Caco-2 (cell line): Measurements from ENCODE around the gene FLCN. TPM values are rescaled to one million over a fixed set of nuclear protein-coding genes. Genes with fewer than 3 reads are reported as not detected.

Source experiments
- BruUV-seq: library from RNA; stranded (reverse); fragments of 400-500 nt; replicated peaks from 2 replicates; lab custom pipeline; 2021; lab: Mats Ljungman, UMichigan
- CTCF ChIA-PET: fragments of 300-600 bp; sonication (Branson Sonifier 250); formaldehyde crosslinking; loops from one replicate; lab custom pipeline; 2022; ENCODE audit warnings: antibody characterized with exemption; lab: Charles Lee
- POLR2A ChIA-PET: fragments of 300-600 bp; sonication (Branson Sonifier 250); formaldehyde crosslinking; loops from one replicate; lab custom pipeline; 2022; ENCODE audit warnings: antibody characterized with exemption; lab: Charles Lee
- DNase-seq, 2 experiments: peaks; one replicate each; pipeline versions ENCODE4 v3.0.0 to v3.0.0-alpha.2; 2020 to 2022
- H3K27me3 ChIP-seq: replicated peaks from 2 replicates; pipeline ENCODE4 v1.6.0; 2011; ENCODE audit warnings: low read length; ENCODE audit not compliant: control insufficient read depth, insufficient read depth
- H3K36me3 ChIP-seq: 2 replicates; pipeline ENCODE4 v1.5.1; 2011; ENCODE audit warnings: low read length; ENCODE audit not compliant: control insufficient read depth, insufficient read depth
- H3K4me1 ChIP-seq: fragments of 250-450 bp; sonication (Bioruptor Pico); 2 replicates; pipeline ENCODE4 v1.5.1; 2020; ENCODE audit warnings: mild to moderate bottlenecking
- H3K4me3 ChIP-seq: 2 replicates; pipeline ENCODE4 v1.5.1; 2011; ENCODE audit warnings: low read depth, mild to moderate bottlenecking, control low read depth, low read length
- H3K9me3 ChIP-seq: fragments of 250-450 bp; sonication (Bioruptor Pico); 2 replicates; pipeline ENCODE4 v1.5.1; 2020; ENCODE audit warnings: mild to moderate bottlenecking, moderate library complexity
- H3K27ac Mint-ChIP-seq: one replicate; pipeline ENCODE4 v1.8.0; 2022; ENCODE audit warnings: mixed read lengths; ENCODE audit not compliant: unreplicated experiment
- H3K27me3 Mint-ChIP-seq: one replicate; pipeline ENCODE4 v1.8.0; 2022; ENCODE audit warnings: mixed read lengths; ENCODE audit not compliant: insufficient read depth, unreplicated experiment
- H3K36me3 Mint-ChIP-seq: one replicate; pipeline ENCODE4 v1.8.0; 2022; ENCODE audit warnings: mild to moderate bottlenecking, mixed read lengths; ENCODE audit not compliant: insufficient read depth, unreplicated experiment
- H3K4me1 Mint-ChIP-seq: one replicate; pipeline ENCODE4 v1.8.0; 2022; ENCODE audit warnings: low read depth, mixed read lengths; ENCODE audit not compliant: unreplicated experiment
- H3K4me3 Mint-ChIP-seq: one replicate; pipeline ENCODE4 v1.8.0; 2022; ENCODE audit warnings: mild to moderate bottlenecking, moderate library complexity, mixed read lengths; ENCODE audit not compliant: unreplicated experiment
- H3K9me3 Mint-ChIP-seq: one replicate; pipeline ENCODE4 v1.8.0; 2022; ENCODE audit warnings: mixed read lengths; ENCODE audit not compliant: unreplicated experiment
- intact Hi-C: fragments of 100-400 bp; cut with micrococcal nuclease; formaldehyde crosslinking; loops from one replicate; pipeline ENCODE4 v1.10.0; 2022; ENCODE audit not compliant: unreplicated experiment
- total RNA-seq: library from RNA; stranded (reverse); gene quantifications from 2 replicates; pipeline ENCODE4 v1.2.3, GENCODE V29; 2022
- TF ChIP-seq, protein P1 (sequence below), 2 experiments: fragments of 200-600 bp in 1 of 2; IDR thresholded peaks; 1 replicate in 1 of 2; 2 replicates in 1 of 2; pipeline versions ENCODE4 v1.5.1 to v1.8.0; 2011 to 2022; ENCODE audit warnings: antibody characterized with exemption in 1 of 2, control low read depth in 1 of 2, inconsistent platforms in 1 of 2, low read depth in 1 of 2, low read length in 1 of 2, mild to moderate bottlenecking in 1 of 2, moderate library complexity in 1 of 2; ENCODE audit not compliant: insufficient read depth in 1 of 2, severe bottlenecking in 1 of 2, unreplicated experiment in 1 of 2

Gene FLCN
- total RNA-seq, 1 experiment from 2014 or later = 69.0 TPM

- Mint-ChIP-seq H3K36me3 (peaks cover 99% of the 10 kb centered on the region), H3K27ac (no peak overlapping the region), H3K4me1 (no peaks in the 10 kb centered on the region), H3K4me3 (no peak overlapping the region), H3K9me3 (no peaks in the 10 kb centered on the region), H3K27me3 (no peaks in the 10 kb centered on the region)
- H3K9me3 ChIP-seq = no peaks in the 10 kb centered on the region
- intact Hi-C loops = no loop called here
- no peak for DNase-seq
- ChIA-PET CTCF (no interaction called here), POLR2A (no interaction called here)
- no peaks in the 10 kb centered on the region; the same call in none of the 2 replicates for H3K36me3 ChIP-seq
- no peaks in the 10 kb centered on the region for H3K27me3 ChIP-seq
- BruUV-seq = no TSS peak
- H3K4me3 ChIP-seq = no peak overlapping the region
- TF ChIP-seq, protein P1, sequence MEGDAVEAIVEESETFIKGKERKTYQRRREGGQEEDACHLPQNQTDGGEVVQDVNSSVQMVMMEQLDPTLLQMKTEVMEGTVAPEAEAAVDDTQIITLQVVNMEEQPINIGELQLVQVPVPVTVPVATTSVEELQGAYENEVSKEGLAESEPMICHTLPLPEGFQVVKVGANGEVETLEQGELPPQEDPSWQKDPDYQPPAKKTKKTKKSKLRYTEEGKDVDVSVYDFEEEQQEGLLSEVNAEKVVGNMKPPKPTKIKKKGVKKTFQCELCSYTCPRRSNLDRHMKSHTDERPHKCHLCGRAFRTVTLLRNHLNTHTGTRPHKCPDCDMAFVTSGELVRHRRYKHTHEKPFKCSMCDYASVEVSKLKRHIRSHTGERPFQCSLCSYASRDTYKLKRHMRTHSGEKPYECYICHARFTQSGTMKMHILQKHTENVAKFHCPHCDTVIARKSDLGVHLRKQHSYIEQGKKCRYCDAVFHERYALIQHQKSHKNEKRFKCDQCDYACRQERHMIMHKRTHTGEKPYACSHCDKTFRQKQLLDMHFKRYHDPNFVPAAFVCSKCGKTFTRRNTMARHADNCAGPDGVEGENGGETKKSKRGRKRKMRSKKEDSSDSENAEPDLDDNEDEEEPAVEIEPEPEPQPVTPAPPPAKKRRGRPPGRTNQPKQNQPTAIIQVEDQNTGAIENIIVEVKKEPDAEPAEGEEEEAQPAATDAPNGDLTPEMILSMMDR (IDR thresholded peaks at IDR 0.05; ENCODE audit: insufficient read depth in 1 of 2, low read depth in 1 of 2, low read length in 1 of 2, severe bottlenecking in 1 of 2, unreplicated experiment in 1 of 2) = no peak
- H3K4me1 ChIP-seq = no peaks in the 10 kb centered on the region
Measured at GRCh38 chr17:17173921-17174320, 63.0 kb downstream of the FLCN start.

DNA sequence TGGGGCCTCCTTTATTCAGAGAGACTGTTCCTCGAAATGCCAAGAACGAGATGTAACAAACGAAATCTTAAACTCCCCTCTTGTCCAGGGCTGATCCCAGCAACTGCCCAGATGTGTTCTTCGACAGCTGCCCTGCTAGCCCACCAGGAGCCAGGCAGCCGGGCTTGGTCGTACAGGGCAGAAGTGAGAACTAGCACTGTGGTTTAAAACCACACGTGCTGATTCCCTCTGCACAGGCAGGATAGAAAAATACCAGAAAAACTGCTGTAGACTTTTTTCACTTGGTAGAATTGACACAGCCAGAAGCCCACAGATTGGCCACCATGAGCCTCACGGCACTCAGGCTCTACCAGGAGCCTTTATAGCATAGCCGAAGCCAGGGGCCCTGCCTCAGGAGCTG lies 64.0 kb downstream of the FLCN start:
- TF ChIP-seq, protein P1 (IDR thresholded peaks at IDR 0.05; ENCODE audit: insufficient read depth in 1 of 2, low read depth in 1 of 2, low read length in 1 of 2, severe bottlenecking in 1 of 2, unreplicated experiment in 1 of 2) = no peak
- BruUV-seq = no TSS peak
- Mint-ChIP-seq H3K36me3 (peaks cover 99% of the 10 kb centered on the region), H3K27me3 (no peaks in the 10 kb centered on the region), H3K9me3 (no peaks in the 10 kb centered on the region), H3K27ac (no peak overlapping the region), H3K4me3 (no peak overlapping the region), H3K4me1 (no peaks in the 10 kb centered on the region)
- intact Hi-C loops = no loop called here
- ChIA-PET CTCF (no interaction called here), POLR2A (interaction anchor here (0.6 kb wide), 2 partner anchors 11 to 55 kb away, joined by 3 to 8 read pairs; no protein-coding TSS in a partner anchor)
- Histone ChIP-seq H3K4me1 (no peaks in the 10 kb centered on the region), H3K9me3 (no peaks in the 10 kb centered on the region), H3K36me3 (no peaks in the 10 kb centered on the region; the same call in none of the 2 replicates), H3K27me3 (no peaks in the 10 kb centered on the region), H3K4me3 (no peak overlapping the region)
- no peak for DNase-seq

DNA sequence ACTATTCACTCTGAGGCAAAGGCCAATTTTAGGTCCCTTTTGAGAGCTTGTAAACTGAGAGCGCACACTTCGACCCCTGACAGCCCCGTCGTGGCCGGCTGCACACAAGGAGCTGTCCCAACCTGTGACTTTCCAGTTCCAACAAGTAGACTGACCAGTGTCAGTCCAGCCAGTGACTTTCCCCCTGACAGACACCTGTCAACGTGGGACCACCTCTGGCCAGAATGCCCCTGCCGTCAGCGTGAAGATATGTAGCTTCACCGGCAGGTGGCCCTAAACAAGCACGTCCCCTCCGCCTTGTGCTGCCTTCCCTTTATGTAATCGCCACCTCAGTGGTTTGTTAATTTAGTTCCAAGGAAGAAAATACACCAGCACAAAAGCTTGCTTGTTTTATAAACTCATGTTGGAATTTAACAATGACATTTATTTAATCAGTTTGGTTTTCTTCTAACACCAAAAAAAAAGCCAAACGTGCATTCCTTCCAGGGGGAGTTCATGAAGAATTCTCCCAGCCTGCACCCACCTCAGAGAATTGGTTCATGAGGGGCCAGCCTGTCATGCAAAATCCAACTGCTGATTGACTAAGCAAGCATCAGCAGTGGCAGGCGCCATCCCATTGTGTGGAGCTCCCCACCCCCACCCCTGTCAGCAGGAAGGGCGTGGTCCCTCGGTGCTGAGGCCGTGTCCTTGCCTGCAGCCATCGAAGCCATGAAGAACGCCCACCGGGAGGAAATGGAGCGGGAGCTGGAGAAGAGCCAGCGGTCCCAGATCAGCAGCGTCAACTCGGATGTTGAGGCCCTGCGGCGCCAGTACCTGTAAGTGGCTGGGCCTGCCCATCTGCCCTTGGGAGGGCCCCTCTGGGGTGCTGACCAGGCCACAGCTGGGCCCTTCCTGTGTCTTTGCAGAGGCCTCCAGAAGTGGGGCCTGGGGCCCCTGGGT lies 64.7 kb downstream of the FLCN start:
- ChIA-PET CTCF (no interaction called here), POLR2A (interaction anchor here (0.6 kb wide), 1 partner anchor 55 kb away, joined by 8 read pairs; no protein-coding TSS in a partner anchor)
- TF ChIP-seq, protein P1 (IDR thresholded peaks at IDR 0.05; ENCODE audit: insufficient read depth in 1 of 2, low read depth in 1 of 2, low read length in 1 of 2, severe bottlenecking in 1 of 2, unreplicated experiment in 1 of 2) = no peak
- H3K4me1 ChIP-seq = no peaks in the 10 kb centered on the region
- Mint-ChIP-seq H3K27me3 (no peaks in the 10 kb centered on the region), H3K4me1 (no peaks in the 10 kb centered on the region), H3K4me3 (peak overlapping the region; percentile 31), H3K9me3 (no peaks in the 10 kb centered on the region), H3K27ac (no peak overlapping the region), H3K36me3 (peaks cover 99% of the 10 kb centered on the region)
- BruUV-seq = no TSS peak
- no peak for DNase-seq
- no peaks in the 10 kb centered on the region for H3K9me3 ChIP-seq
- intact Hi-C loops = no loop called here
- no peaks in the 10 kb centered on the region for H3K27me3 ChIP-seq
- no peak overlapping the region for H3K4me3 ChIP-seq
- H3K36me3 ChIP-seq = no peaks in the 10 kb centered on the region; the same call in none of the 2 replicates
